Right lobe of liver (tissue), 6 donors: ENCODE measurements around the gene HOXA3. TPM values are rescaled to one million over a fixed set of nuclear protein-coding genes. Genes with fewer than 3 reads are reported as not detected.

Experiments used
- ATAC-seq, 4 donors: fragments of 200-7000 bp; cut with Tn5 transposase; one replicate each; pipeline ENCODE4 v1.9.1; 2020; ENCODE audit warnings: mild to moderate bottlenecking in 4 of 4, moderate library complexity in 4 of 4
- DNase-seq, 3 donors: peaks; one replicate each; pipeline ENCODE4 v3.0.0-alpha.2; 2020
- H3K27ac ChIP-seq, 3 donors: fragments of 200-600 bp; one replicate each; pipeline ENCODE4 v1.8.0; 2022
- H3K27me3 ChIP-seq, 2 donors: fragments of 200-600 bp; one replicate each; pipeline ENCODE4 v1.8.0; 2022
- H3K36me3 ChIP-seq, 4 donors: fragments of 200-600 bp; sonication (generic) in 1 of 4; one replicate each; pipeline versions ENCODE4 v1.5.1 to v1.8.0; 2017 to 2022; ENCODE audit warnings: control low read depth in 1 of 4
- H3K4me1 ChIP-seq, 4 donors: fragments of 200-600 bp; sonication (generic) in 1 of 4; one replicate each; pipeline versions ENCODE4 v1.5.1 to v1.8.0; 2017 to 2022; ENCODE audit warnings: control low read depth in 1 of 4
- H3K4me3 ChIP-seq, 3 donors: fragments of 200-600 bp; one replicate each; pipeline ENCODE4 v1.8.0; 2022
- H3K9me3 ChIP-seq, 4 donors: fragments of 200-600 bp; sonication (generic) in 1 of 4; one replicate each; pipeline versions ENCODE4 v1.5.1 to v1.8.0; 2017 to 2022; ENCODE audit warnings: control low read depth in 1 of 4
- CTCF ChIP-seq, 4 donors: fragments of 200-600 bp in 3 of 4; fragments of 450-650 bp in 1 of 4; IDR thresholded peaks; one replicate each; pipeline versions ENCODE4 v1.5.1 to v1.8.0; 2016 to 2022; ENCODE audit warnings: antibody characterized with exemption in 4 of 4, mild to moderate bottlenecking in 2 of 4
- POLR2A ChIP-seq: fragments of 450-650 bp; IDR thresholded peaks from one replicate; pipeline ENCODE4 v1.6.1; 2017; ENCODE audit warnings: antibody characterized with exemption, mild to moderate bottlenecking
- WGBS: methylation state at CpG from one replicate; pipeline ENCODE4 v1.1.6; 2018; ENCODE audit warnings: low coverage, low lambda C conversion rate; ENCODE audit not compliant: insufficient coverage; ENCODE audit errors: missing lambda C conversion rate; 5-methylcytosine and 5-hydroxymethylcytosine counted together
- intact Hi-C, 2 donors: fragments of 100-400 bp; cut with DNase I; formaldehyde crosslinking; loops; one replicate each; pipeline versions ENCODE4 v1.11.2 to v1.14.1; 2022
- total RNA-seq, 6 experiments: library from RNA; depleted of rRNA in 2 of 6; stranded (reverse); fragments of >200 nt in 2 of 6; fragmentation: NEBNext Ultra II Directional in 3 of 6; extraction: Animal tissue kit (Norgen Biotek cat#: 25700) in 3 of 6; gene quantifications; one replicate each; pipeline versions ENCODE4 v1.1.0 to v1.2.4, GENCODE V29; 2016 to 2023
- donor health status: DM: no; HTN: yes; CAD: no.
- donor health status: DM: no; HTN: no; CAD: no.
- donor health status: DM: no; HTN: no; CAD: no.
- donor health status: DM: no; HTN: yes; CAD: no.
- donor health status: DM: no; HTN: yes; CAD: no.

The HOXA3 gene
- total RNA-seq, 6 experiments from 2014 or later = 0.17 to 0.26 (median 0.25) TPM; not detected in 2

DNA sequence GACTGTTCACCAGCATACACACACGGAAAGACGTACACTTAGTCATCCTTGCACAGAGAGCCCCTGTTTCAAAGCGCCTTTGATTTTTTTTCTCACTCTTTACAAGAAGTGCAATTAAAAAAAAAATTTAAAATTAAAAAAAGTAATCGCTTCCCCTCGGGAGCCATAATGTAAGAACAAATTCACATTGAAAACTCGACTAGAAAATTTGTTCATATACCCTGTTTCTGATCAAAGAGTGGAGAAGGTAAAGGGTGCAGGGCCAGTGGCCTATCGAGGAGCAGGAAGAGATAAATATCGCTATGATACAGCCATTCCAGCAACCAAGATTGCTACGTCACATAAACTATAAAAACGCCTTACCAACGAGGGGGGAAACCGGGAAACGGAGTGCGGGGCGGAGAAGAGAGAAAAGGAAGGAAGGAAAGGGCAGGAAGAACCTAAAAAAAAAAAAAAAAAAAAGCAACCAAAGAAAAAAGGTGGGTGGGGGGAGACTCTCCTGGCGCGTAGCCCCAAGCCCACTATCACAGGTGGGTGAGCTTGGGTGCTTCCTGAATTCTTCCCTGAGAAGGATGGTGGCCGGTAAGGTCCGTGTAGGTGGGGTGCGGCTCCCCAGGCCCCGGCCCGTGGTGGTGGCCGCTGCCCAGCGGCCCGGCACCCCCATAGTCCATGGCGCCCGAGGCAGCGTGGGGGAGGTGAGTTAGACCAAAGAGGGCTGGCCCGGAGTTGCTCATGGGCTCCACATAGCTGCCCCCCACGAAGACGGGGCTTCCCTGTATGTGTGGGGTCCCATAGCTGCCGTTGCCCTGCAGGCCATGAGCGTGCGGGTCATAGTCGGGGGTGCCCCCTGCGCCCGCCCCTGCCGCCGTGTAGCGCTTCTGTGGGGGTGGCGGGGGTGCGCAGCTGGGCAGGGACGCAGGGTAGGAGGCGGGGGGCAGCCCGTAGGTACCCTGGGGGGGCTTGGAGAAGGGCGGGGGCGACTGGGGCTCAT, 44.7 kb downstream of the HOXA3 start:
- peaks cover 0 to 4% (median 2%) of the 10 kb centered on the region in 4 donors for H3K4me1 ChIP-seq
- peak overlapping the region; percentile 31 to 74 (median 65) for H3K27ac ChIP-seq
- DNase-seq (no peak), ATAC-seq (peak in 2 of 4 donors; percentile 6)
- intact Hi-C loops = no loop called here
- H3K36me3 ChIP-seq = no peaks in the 10 kb centered on the region
- H3K27me3 ChIP-seq = peaks cover 0 to 12% of the 10 kb centered on the region in 2 donors
- TF ChIP-seq POLR2A (no peak), CTCF (IDR thresholded peaks at IDR 0.05) (no peak)
- no peaks in the 10 kb centered on the region for H3K9me3 ChIP-seq
- WGBS = 22% methylated on average over 18 of the region's 47 CpGs
- H3K4me3 ChIP-seq = no peak overlapping the region

GRCh38 chr7:27106901-27107240, 45.5 kb downstream of the HOXA3 start:
- Histone ChIP-seq H3K4me3 (peak overlapping the region in 1 of 3 donors; percentile 13), H3K27ac (peak overlapping the region; percentile 5 to 71 (median 65)), H3K4me1 (peaks cover 0 to 4% (median 2%) of the 10 kb centered on the region in 4 donors), H3K36me3 (no peaks in the 10 kb centered on the region), H3K9me3 (no peaks in the 10 kb centered on the region), H3K27me3 (peaks cover 0 to 20% of the 10 kb centered on the region in 2 donors)
- ATAC-seq (no peak), DNase-seq (no peak)
- intact Hi-C loops = no loop called here
- TF ChIP-seq POLR2A = no peak
- TF ChIP-seq CTCF (IDR thresholded peaks at IDR 0.05) = no peak
- 14% methylated on average over 7 of the region's 14 CpGs for WGBS

DNA sequence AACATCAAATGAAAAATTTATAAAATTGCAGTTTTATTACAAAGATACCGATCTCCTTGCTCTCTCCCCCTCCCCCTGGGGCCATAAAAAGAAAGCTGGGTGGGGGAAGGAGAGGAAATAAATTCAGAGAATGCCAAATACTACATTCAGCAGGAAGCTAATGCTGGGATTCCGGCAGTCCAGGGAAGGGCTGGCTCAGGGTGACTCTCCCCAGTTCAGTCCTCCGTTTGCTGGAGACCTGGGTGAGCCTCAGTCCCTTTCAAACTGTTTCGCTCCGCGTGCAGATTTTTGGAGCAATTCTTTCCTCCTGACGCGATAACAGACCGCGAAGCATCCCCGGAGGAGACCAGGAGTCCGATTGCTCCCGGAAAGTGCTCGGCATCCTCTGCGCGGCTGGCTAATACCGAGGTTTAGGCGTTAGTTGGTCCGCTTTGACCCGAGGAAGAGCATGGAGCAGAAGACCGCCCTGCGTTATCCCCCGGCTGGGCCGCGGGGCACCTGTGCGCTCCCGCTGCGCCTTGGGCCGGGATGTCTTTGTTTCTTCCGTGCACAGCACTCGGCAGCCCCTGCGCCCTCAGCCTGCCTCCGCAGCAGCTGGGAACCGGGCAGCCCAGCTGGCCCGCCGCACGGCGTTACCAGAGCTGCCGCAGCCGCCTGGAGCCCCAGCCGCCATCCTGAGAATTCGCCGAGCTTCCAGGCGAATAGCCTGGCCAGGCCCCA, 46.0 kb downstream of the HOXA3 start:
- intact Hi-C loops = no loop called here
- peak overlapping the region; percentile 5 to 71 (median 65) for H3K27ac ChIP-seq
- WGBS = 27% methylated on average over 17 of the region's 44 CpGs
- H3K27me3 ChIP-seq = peaks cover 0 to 25% of the 10 kb centered on the region in 2 donors
- peaks cover 0 to 4% (median 2%) of the 10 kb centered on the region in 4 donors for H3K4me1 ChIP-seq
- H3K4me3 ChIP-seq = peak overlapping the region in 1 of 3 donors; percentile 13
- no peaks in the 10 kb centered on the region for H3K36me3 ChIP-seq
- ATAC-seq (peak; percentile 18 to 43 (median 27)), DNase-seq (peak in 1 of 3 donors; percentile 33)
- no peaks in the 10 kb centered on the region for H3K9me3 ChIP-seq
- TF ChIP-seq CTCF (IDR thresholded peaks at IDR 0.05) = no peak

GRCh38 chr7:27105301-27106031, 46.9 kb downstream of the HOXA3 start:
- Histone ChIP-seq H3K4me1 (peaks cover 0 to 3% (median 0%) of the 10 kb centered on the region in 4 donors), H3K9me3 (no peaks in the 10 kb centered on the region), H3K4me3 (no peak overlapping the region), H3K27ac (peak overlapping the region in 1 of 3 donors; percentile 65), H3K36me3 (no peaks in the 10 kb centered on the region), H3K27me3 (peaks cover 0 to 18% of the 10 kb centered on the region in 2 donors)
- no peak for ATAC-seq
- intact Hi-C loops = no loop called here
- no peak for TF ChIP-seq POLR2A
- no peak for TF ChIP-seq CTCF (IDR thresholded peaks at IDR 0.05)
- WGBS = 22% methylated on average over 8 of the region's 13 CpGs
- DNase-seq = no peak
